Endothelial cell of umbilical vein (primary cell): ENCODE results near the gene XDH. TPM values are rescaled to one million over a fixed set of nuclear protein-coding genes. Genes with fewer than 3 reads are reported as not detected.
A peak's percentile ranks its signal among the peaks of the same experiment; 100 is the strongest.

ENCODE experiments used
- BruUV-seq: library from RNA; stranded (reverse); fragments of 400-500 nt; replicated peaks from 2 replicates; lab custom pipeline; 2021; lab: Mats Ljungman, UMichigan
- CTCF ChIA-PET: fragments of 300-600, 350-600 bp; sonication (Branson Sonifier 250); formaldehyde crosslinking; loops from one replicate; lab custom pipeline; 2021; ENCODE audit warnings: antibody characterized with exemption, inconsistent platforms; lab: Charles Lee
- POLR2A ChIA-PET: fragments of 300-600, 350-600 bp; sonication (Branson Sonifier 250); formaldehyde crosslinking; loops from one replicate; lab custom pipeline; 2021; ENCODE audit warnings: antibody characterized with exemption, inconsistent platforms; lab: Charles Lee
- DNase-seq: peaks from one replicate; pipeline ENCODE4 v3.0.0-alpha.2; 2011; ENCODE audit warnings: low read depth, low spot score
- FAIRE-seq: peaks from 2 replicates; lab custom pipeline; 2011; peaks lifted over from hg19 to GRCh38; lab: Jason Lieb, UNC
- H2AFZ ChIP-seq: 2 replicates; pipeline ENCODE4 v1.6.0; 2012; ENCODE audit warnings: low read depth, low read length, control low read depth, inconsistent platforms
- H3K27ac ChIP-seq: 2 replicates; pipeline ENCODE4 v1.5.1; 2011; ENCODE audit warnings: low read depth, mild to moderate bottlenecking, control low read depth, low read length, moderate library complexity; ENCODE audit not compliant: insufficient read depth
- H3K27me3 ChIP-seq, 2 experiments: 2 replicates each; pipeline versions ENCODE4 v1.6.0 to v1.6.1; 2011; ENCODE audit warnings: low read length in 2 of 2, mixed read lengths in 1 of 2; ENCODE audit not compliant: control insufficient read depth in 2 of 2, insufficient read depth in 2 of 2
- H3K36me3 ChIP-seq, 2 experiments: 2 replicates in 1 of 2; 3 replicates in 1 of 2; pipeline ENCODE4 v1.5.1; 2011; ENCODE audit warnings: low read length in 2 of 2, mild to moderate bottlenecking in 1 of 2, moderate library complexity in 1 of 2; ENCODE audit not compliant: control insufficient read depth in 2 of 2, insufficient read depth in 2 of 2; ENCODE audit errors: extremely low read depth in 1 of 2
- H3K4me1 ChIP-seq: 3 replicates; pipeline ENCODE4 v1.5.1; 2011; ENCODE audit warnings: mild to moderate bottlenecking, low read length; ENCODE audit not compliant: control insufficient read depth, insufficient read depth; ENCODE audit errors: extremely low read depth
- H3K4me2 ChIP-seq: 2 replicates; pipeline ENCODE4 v1.6.1; 2011; ENCODE audit warnings: low read length, control low read depth, mixed read lengths; ENCODE audit not compliant: insufficient read depth
- H3K4me3 ChIP-seq, 3 experiments: fragments of 200-600 bp in 1 of 3; sonication (generic), shearing (Covaris generic) in 1 of 3; replicated peaks in 1 of 3; 2 replicates each; pipeline ENCODE4 v1.5.1; 2011 to 2016; ENCODE audit warnings: control low read depth in 3 of 3, low read length in 3 of 3, mild to moderate bottlenecking in 2 of 3, inconsistent platforms in 1 of 3, low read depth in 1 of 3, moderate library complexity in 1 of 3; ENCODE audit not compliant: insufficient read depth in 1 of 3
- H3K79me2 ChIP-seq: 2 replicates; pipeline ENCODE4 v1.6.0; 2012; ENCODE audit warnings: low read length, inconsistent platforms; ENCODE audit not compliant: control insufficient read depth, insufficient read depth
- H3K9ac ChIP-seq: replicated peaks from 2 replicates; pipeline ENCODE3; 2011; ENCODE audit warnings: low read length, control low read depth; ENCODE audit not compliant: insufficient read depth; ENCODE audit errors: extremely low read depth
- H3K9me1 ChIP-seq: replicated peaks from 3 replicates; pipeline ENCODE4 v1.6.0; 2011; ENCODE audit warnings: mild to moderate bottlenecking, low read length; ENCODE audit not compliant: control insufficient read depth, insufficient read depth; ENCODE audit errors: extremely low read depth
- H3K9me3 ChIP-seq: replicated peaks from 2 replicates; pipeline ENCODE4 v1.5.1; 2012; ENCODE audit warnings: low read length, inconsistent platforms; ENCODE audit not compliant: control insufficient read depth, insufficient read depth
- H4K20me1 ChIP-seq: replicated peaks from 2 replicates; pipeline ENCODE3; 2011; ENCODE audit warnings: mild to moderate bottlenecking, low read length; ENCODE audit not compliant: control insufficient read depth, insufficient read depth; ENCODE audit errors: extremely low read depth
- CTCF ChIP-seq, 2 donors: IDR thresholded peaks; 1 replicate in 1 of 2; 2 replicates in 1 of 2; pipeline ENCODE4 v1.5.1; 2011; ENCODE audit warnings: low read length in 2 of 2, mild to moderate bottlenecking in 2 of 2, moderate library complexity in 2 of 2, control low read depth in 1 of 2, inconsistent platforms in 1 of 2, low read depth in 1 of 2; ENCODE audit not compliant: insufficient read depth in 1 of 2; ENCODE audit errors: extremely low read depth in 1 of 2
- EZH2 ChIP-seq: IDR thresholded peaks from 2 replicates; pipeline ENCODE4 v1.6.1; 2012; ENCODE audit warnings: borderline replicate concordance, low read depth, mild to moderate bottlenecking, moderate library complexity, low read length, inconsistent platforms; ENCODE audit not compliant: severe bottlenecking
- GATA2 ChIP-seq: IDR thresholded peaks from 2 replicates; pipeline ENCODE4 v1.7.0; 2011; ENCODE audit warnings: low read depth, mild to moderate bottlenecking, moderate library complexity, mixed read lengths, low read length; ENCODE audit not compliant: insufficient read length, insufficient read depth
- JUN ChIP-seq: IDR thresholded peaks from 2 replicates; pipeline ENCODE4 v1.6.1; 2011; ENCODE audit warnings: borderline replicate concordance, low read depth; ENCODE audit not compliant: insufficient read length, insufficient read depth
- MAX ChIP-seq: IDR thresholded peaks from 2 replicates; pipeline ENCODE4 v1.6.1; 2011; ENCODE audit not compliant: insufficient read depth, insufficient read length
- MYC ChIP-seq: IDR thresholded peaks from one replicate; pipeline ENCODE4 v1.6.1; 2011; ENCODE audit warnings: mild to moderate bottlenecking, low read depth, low read length
- POLR2A ChIP-seq: IDR thresholded peaks from 2 replicates; pipeline ENCODE4 v1.6.1; 2012; ENCODE audit warnings: low read depth, mild to moderate bottlenecking, control low read depth, low read length
- POLR2AphosphoS5 ChIP-seq: IDR thresholded peaks from 2 replicates; pipeline ENCODE4 v1.6.1; 2012; ENCODE audit warnings: low read depth, mild to moderate bottlenecking, control low read depth, low read length, moderate library complexity; ENCODE audit not compliant: insufficient read depth
- dilution Hi-C: fragments of 300-500 bp; cut with MboI; formaldehyde crosslinking; loops from one replicate; pipeline ENCODE4 v1.15.0; 2019; ENCODE audit warnings: low sequenced_read_pairs; ENCODE audit not compliant: extremely low pct_ligation_motif_present
- intact Hi-C: fragments of 100-400 bp; cut with micrococcal nuclease; formaldehyde crosslinking; loops from one replicate; pipeline ENCODE4 v1.10.0; 2022
- polyA plus RNA-seq, 4 experiments: library from polyadenylated mRNA; depleted of rRNA in 3 of 4; stranded (reverse) in 3 of 4; unstranded in 1 of 4; fragments of >200 nt; gene quantifications; 2 replicates each; pipeline versions ENCODE4 v1.2.1 to v1.2.3, GENCODE V29; 2011 to 2012; ENCODE audit warnings: missing spikeins in 1 of 4
- total RNA-seq: library from RNA; stranded (reverse); gene quantifications from 2 replicates; pipeline ENCODE4 v1.2.3, GENCODE V29; 2021

The XDH gene
- total and polyA plus RNA-seq, 2 donors (not counting 3 experiments of a cell fraction or from before 2014, with no cell fraction given) = not detected

- peak; percentile 71 for FAIRE-seq
- H3K79me2 ChIP-seq = no peaks in the 10 kb centered on the region
- peak; percentile 59 for DNase-seq
- H3K4me2 ChIP-seq = peak overlapping the region; percentile 24
- peaks cover 16% of the 10 kb centered on the region for H3K4me1 ChIP-seq
- no peaks in the 10 kb centered on the region for H4K20me1 ChIP-seq
- H3K9me1 ChIP-seq = no peaks in the 10 kb centered on the region
- dilution Hi-C loops (no loop called here), intact Hi-C loops (loop anchor here (1.0 to 2.0 kb wide), 2 partner anchors 9 to 62 kb away; partner anchors contain the start of gene EHD3)
- H3K27ac ChIP-seq = no peak overlapping the region
- no TSS peak for BruUV-seq
- H3K9ac ChIP-seq = no peak overlapping the region
- no peaks in the 10 kb centered on the region for H3K36me3 ChIP-seq
- ChIA-PET POLR2A (no interaction called here), CTCF (interaction anchor here (0.7 to 1.3 kb wide), 3 partner anchors 11 to 22 kb away, joined by 3 read pairs; no protein-coding TSS in a partner anchor)
- H3K9me3 ChIP-seq = no peaks in the 10 kb centered on the region
- H2AFZ ChIP-seq = no peak overlapping the region
- H3K4me3 ChIP-seq = no peak overlapping the region
- peaks cover 0 to 2% of the 10 kb centered on the region in 2 experiments for H3K27me3 ChIP-seq
- no peak for TF ChIP-seq EZH2
- TF ChIP-seq MAX = no peak
- TF ChIP-seq POLR2A = no peak
- TF ChIP-seq MYC = no peak
- peak; percentile 62 for TF ChIP-seq GATA2
- no peak for TF ChIP-seq JUN
- no peak for TF ChIP-seq POLR2AphosphoS5
- TF ChIP-seq CTCF (IDR thresholded peaks at IDR 0.05; ENCODE audit: extremely low read depth in 1 of 2, insufficient read depth in 1 of 2, low read depth in 1 of 2, low read length in 2 of 2) = no peak
These were observed 117.8 kb downstream of the XDH start for GRCh38 chr2:31296641-31297287.
